Activated gamma-delta T cell treated with Interleukin-2 at 50 U/mL for 16 hours (primary cell): Measurements from ENCODE around the gene CD2AP.
"Not testable (repeated sequence)": the region's sequence is repeated elsewhere in the genome, so short reads cannot be mapped to it uniquely, and the experiment has no call there.

ENCODE experiments used
- DNase-seq: peaks from one replicate; pipeline ENCODE4 v3.0.0-alpha.2; 2020

The CD2AP gene

GRCh38 chr6:47465117-47465516 is 12.5 kb upstream of the CD2AP start:
- DNase-seq = no peak

- DNase-seq = no peak
These were observed 5.7 kb upstream of the CD2AP start for GRCh38 chr6:47471911-47472310.

GRCh38 chr6:47473791-47474346 is 3.7 kb upstream of the CD2AP start:
- DNase-seq = no peak

GRCh38 chr6:47475319-47475816 is 2.2 kb upstream of the CD2AP start:
- no peak for DNase-seq

GRCh38 chr6:47476781-47477496 is 650 bp upstream of the CD2AP start:
- no peak for DNase-seq

GRCh38 chr6:47478233-47479139 is 897 bp downstream of the CD2AP start:
- no peak for DNase-seq

- no peak for DNase-seq
These were observed 1.5 kb downstream of the CD2AP start for GRCh38 chr6:47479140-47479508.

GRCh38 chr6:47479874-47480273 is 2.3 kb downstream of the CD2AP start:
- no peak for DNase-seq

GRCh38 chr6:47481213-47481612 is 3.6 kb downstream of the CD2AP start:
- DNase-seq = not testable (repeated sequence)

GRCh38 chr6:47481806-47482205 is 4.2 kb downstream of the CD2AP start:
- no peak for DNase-seq

- no peak for DNase-seq
These were observed 5.9 kb downstream of the CD2AP start for GRCh38 chr6:47483516-47483852.

GRCh38 chr6:47483853-47484546 is 6.4 kb downstream of the CD2AP start:
- DNase-seq = no peak

GRCh38 chr6:47484616-47485015 is 7.0 kb downstream of the CD2AP start:
- DNase-seq = no peak

- DNase-seq = no peak
These were observed 7.5 kb downstream of the CD2AP start for GRCh38 chr6:47485083-47485482.

GRCh38 chr6:47485491-47486135 is 8.0 kb downstream of the CD2AP start:
- no peak for DNase-seq

- no peak for DNase-seq
These were observed 12.4 kb downstream of the CD2AP start for GRCh38 chr6:47489995-47490394.

GRCh38 chr6:47490676-47491075 is 13.1 kb downstream of the CD2AP start:
- DNase-seq = no peak

- no peak for DNase-seq
These were observed 14.8 kb downstream of the CD2AP start for GRCh38 chr6:47492355-47492754.

GRCh38 chr6:47495207-47495606 is 17.6 kb downstream of the CD2AP start:
- DNase-seq = no peak

GRCh38 chr6:47495954-47496545 is 18.5 kb downstream of the CD2AP start:
- DNase-seq = no peak

- DNase-seq = no peak
These were observed 19.5 kb downstream of the CD2AP start for GRCh38 chr6:47496935-47497579.

GRCh38 chr6:47502920-47503319 is 25.3 kb downstream of the CD2AP start:
- DNase-seq = no peak
